Gastrocnemius medialis (tissue), 4 donors: Measurements from ENCODE around the gene PRR23E. TPM values are rescaled to one million over a fixed set of nuclear protein-coding genes. Genes with fewer than 3 reads are reported as not detected.

ENCODE experiments used
- ATAC-seq, 2 donors: fragments of 150-250 bp; one replicate each; pipeline ENCODE4 v1.9.1; 2016
- DNase-seq, 2 donors: peaks; one replicate each; pipeline ENCODE4 v3.0.0-alpha.2; 2019
- H3K27ac ChIP-seq, 4 donors: fragments of 200-600 bp; sonication (generic); 1 replicate in 1 of 4; 2 replicates in 3 of 4; pipeline ENCODE4 v1.5.1; 2016 to 2018; ENCODE audit warnings: mild to moderate bottlenecking in 2 of 4, moderate library complexity in 1 of 4
- H3K27me3 ChIP-seq, 3 donors: fragments of 200-600 bp; sonication (generic) in 2 of 3; 1 replicate in 1 of 3; 2 replicates in 2 of 3; pipeline versions ENCODE4 v1.5.1 to v1.6.0; 2016 to 2019; ENCODE audit warnings: mild to moderate bottlenecking in 1 of 3, moderate library complexity in 1 of 3
- H3K36me3 ChIP-seq, 2 donors: fragments of 200-600 bp; sonication (generic) in 1 of 2; one replicate each; pipeline ENCODE4 v1.5.1; 2017 to 2018
- H3K4me1 ChIP-seq, 2 donors: fragments of 200-600 bp; sonication (generic) in 1 of 2; one replicate each; pipeline ENCODE4 v1.5.1; 2016 to 2017; ENCODE audit warnings: mild to moderate bottlenecking in 2 of 2
- H3K4me3 ChIP-seq, 4 donors: fragments of 200-600 bp; sonication (generic) in 3 of 4; 1 replicate in 1 of 4; 2 replicates in 3 of 4; pipeline ENCODE4 v1.5.1; 2016 to 2019; ENCODE audit warnings: mild to moderate bottlenecking in 2 of 4
- H3K9me3 ChIP-seq, 3 donors: fragments of 200-600 bp; sonication (generic) in 2 of 3; 1 replicate in 1 of 3; 2 replicates in 2 of 3; pipeline ENCODE4 v1.5.1; 2016 to 2019
- POLR2A ChIP-seq, 2 donors: fragments of 450-650 bp; IDR thresholded peaks; one replicate each; pipeline ENCODE4 v1.6.1; 2017; ENCODE audit warnings: antibody characterized with exemption in 2 of 2, mild to moderate bottlenecking in 2 of 2, moderate library complexity in 2 of 2
- in situ Hi-C, 4 donors: fragments of 200-750 bp; cut with MboI; loops; one replicate each; pipeline versions ENCODE4 v1.15.0 to v1.8.0; 2017; ENCODE audit warnings: low sequenced_read_pairs in 4 of 4
- intact Hi-C: fragments of 100-400 bp; cut with DNase I; formaldehyde crosslinking; loops from one replicate; pipeline ENCODE4 v1.15.1; 2023; ENCODE audit warnings: low total_unique reads
- total RNA-seq, 4 donors: library from RNA; depleted of rRNA; stranded (reverse); fragments of >200 nt; gene quantifications; one replicate each; pipeline versions ENCODE4 v1.1.0 to v1.2.3, GENCODE V29; 2016
- TF ChIP-seq, protein P1 (sequence below), 5 experiments: fragments of 450-650 bp in 3 of 5; fragments of 200-600 bp in 2 of 5; sonication (generic) in 2 of 5; IDR thresholded peaks in 4 of 5; conservative IDR thresholded peaks in 1 of 5; 1 replicate in 4 of 5; 2 replicates in 1 of 5; pipeline ENCODE4 v1.5.1; 2016 to 2019; ENCODE audit warnings: antibody characterized with exemption in 5 of 5, mild to moderate bottlenecking in 3 of 5, moderate library complexity in 3 of 5

The PRR23E gene
- total RNA-seq, 4 donors from 2014 or later, result not detected

DNA sequence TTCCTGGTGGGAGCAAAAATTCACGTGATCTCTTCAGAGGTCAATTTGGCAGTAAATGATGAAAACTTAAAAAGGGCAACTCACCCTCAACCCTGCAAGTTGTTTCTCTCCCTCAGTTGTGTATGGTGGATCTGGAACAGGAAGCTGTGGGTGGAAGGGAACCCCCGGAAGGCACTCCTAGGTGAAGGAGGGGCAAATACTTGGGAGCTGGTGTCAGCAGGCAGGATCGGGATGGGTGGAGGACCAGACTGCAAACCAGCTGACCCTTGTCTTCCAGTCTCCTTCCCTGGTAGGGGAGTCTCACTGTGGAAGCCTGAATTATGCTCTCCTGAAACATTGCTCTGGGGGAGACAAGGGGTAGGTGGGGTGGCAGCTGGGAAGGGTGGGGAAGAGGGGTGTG lies 33.5 kb downstream of the PRR23E start:
- Histone ChIP-seq H3K4me3 (no peak overlapping the region), H3K36me3 (no peaks in the 10 kb centered on the region), H3K4me1 (no peaks in the 10 kb centered on the region), H3K27ac (no peak overlapping the region), H3K9me3 (no peaks in the 10 kb centered on the region), H3K27me3 (peaks cover 0 to 5% (median 4%) of the 10 kb centered on the region in 3 donors)
- in situ Hi-C loops (no loop called here), intact Hi-C loops (no loop called here)
- DNase-seq (no peak), ATAC-seq (no peak)
- TF ChIP-seq, protein P1, sequence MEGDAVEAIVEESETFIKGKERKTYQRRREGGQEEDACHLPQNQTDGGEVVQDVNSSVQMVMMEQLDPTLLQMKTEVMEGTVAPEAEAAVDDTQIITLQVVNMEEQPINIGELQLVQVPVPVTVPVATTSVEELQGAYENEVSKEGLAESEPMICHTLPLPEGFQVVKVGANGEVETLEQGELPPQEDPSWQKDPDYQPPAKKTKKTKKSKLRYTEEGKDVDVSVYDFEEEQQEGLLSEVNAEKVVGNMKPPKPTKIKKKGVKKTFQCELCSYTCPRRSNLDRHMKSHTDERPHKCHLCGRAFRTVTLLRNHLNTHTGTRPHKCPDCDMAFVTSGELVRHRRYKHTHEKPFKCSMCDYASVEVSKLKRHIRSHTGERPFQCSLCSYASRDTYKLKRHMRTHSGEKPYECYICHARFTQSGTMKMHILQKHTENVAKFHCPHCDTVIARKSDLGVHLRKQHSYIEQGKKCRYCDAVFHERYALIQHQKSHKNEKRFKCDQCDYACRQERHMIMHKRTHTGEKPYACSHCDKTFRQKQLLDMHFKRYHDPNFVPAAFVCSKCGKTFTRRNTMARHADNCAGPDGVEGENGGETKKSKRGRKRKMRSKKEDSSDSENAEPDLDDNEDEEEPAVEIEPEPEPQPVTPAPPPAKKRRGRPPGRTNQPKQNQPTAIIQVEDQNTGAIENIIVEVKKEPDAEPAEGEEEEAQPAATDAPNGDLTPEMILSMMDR (IDR thresholded peaks at IDR 0.05 in 4 of 5, conservative IDR thresholded peaks at IDR 0.05 in 1 of 5), result no peak
- no peak for TF ChIP-seq POLR2A (IDR thresholded peaks at IDR 0.05)

DNA sequence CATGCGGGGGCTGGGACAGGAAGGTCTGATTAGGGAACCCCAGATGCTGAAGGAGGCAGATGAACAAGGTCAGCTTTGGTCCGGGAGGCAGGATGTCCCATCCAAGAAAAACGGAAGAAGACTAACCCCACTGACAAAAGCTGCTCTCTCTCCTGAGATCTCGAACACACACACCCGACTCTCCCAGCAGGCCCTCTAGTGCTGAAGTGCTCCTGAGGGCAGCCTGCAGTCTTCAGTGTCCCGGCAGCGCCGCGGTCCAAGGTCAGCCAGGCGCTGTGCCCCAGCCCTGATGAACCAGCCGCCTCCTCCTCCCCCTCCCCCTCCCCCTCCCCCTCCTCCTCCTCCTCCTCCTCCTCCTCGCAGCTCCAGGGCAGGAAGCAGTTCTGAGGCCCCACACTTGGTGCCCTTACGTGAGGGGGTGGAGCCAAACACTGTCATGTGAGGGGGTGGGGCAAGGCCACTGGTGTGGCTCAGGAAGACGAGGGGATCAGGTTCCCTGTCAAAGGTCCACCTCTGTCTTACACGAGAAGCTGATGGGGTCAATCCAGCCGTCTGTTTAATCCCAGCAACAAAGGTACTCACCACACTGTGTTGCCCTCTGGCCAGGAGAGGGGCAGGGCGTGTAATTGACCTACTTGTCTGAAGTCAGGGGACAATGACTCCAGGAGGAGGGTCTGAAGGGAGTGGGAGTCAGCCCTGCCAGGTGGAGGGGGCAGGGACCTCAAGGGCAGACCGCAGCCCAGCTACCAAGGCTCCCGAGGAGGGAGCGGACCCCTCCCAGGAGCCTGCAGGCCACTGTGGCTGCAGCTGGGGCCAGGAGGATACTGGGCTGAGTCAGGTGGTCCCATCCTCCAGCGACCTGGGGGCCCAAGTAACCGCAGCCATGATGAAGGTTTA lies 34.3 kb downstream of the PRR23E start:
- Histone ChIP-seq H3K27ac (no peak overlapping the region), H3K4me3 (no peak overlapping the region), H3K27me3 (peaks cover 0 to 2% (median 0%) of the 10 kb centered on the region in 3 donors), H3K4me1 (no peaks in the 10 kb centered on the region), H3K36me3 (no peaks in the 10 kb centered on the region), H3K9me3 (no peaks in the 10 kb centered on the region)
- TF ChIP-seq POLR2A (IDR thresholded peaks at IDR 0.05), result no peak
- TF ChIP-seq, protein P1 (IDR thresholded peaks at IDR 0.05 in 4 of 5, conservative IDR thresholded peaks at IDR 0.05 in 1 of 5), result no peak
- DNase-seq, result peak in 1 of 2 donors; percentile 48
- no peak for ATAC-seq
- in situ Hi-C loops, result no loop called here
- intact Hi-C loops, result no loop called here

DNA sequence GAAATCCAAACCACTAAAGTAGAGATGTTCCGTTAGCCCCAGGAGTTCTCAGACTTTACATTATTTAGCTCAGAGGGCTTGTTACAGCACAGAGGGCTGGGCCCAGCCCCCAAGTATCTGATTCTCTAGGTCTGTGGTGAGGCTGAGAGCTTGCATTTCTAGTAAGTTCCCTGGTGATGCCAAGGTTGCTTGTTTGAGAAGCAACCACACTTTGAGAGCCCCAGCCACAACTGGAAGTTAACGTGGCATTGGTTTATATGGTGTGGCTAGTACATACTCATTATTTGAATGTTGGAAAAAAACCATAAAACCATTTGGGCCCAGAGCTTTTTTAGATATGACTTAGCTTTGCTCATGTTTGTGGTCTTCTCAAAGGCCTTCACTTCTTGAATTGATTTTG lies 35.9 kb downstream of the PRR23E start:
- ATAC-seq (no peak), DNase-seq (no peak)
- TF ChIP-seq POLR2A (IDR thresholded peaks at IDR 0.05), result no peak
- Histone ChIP-seq H3K27ac (no peak overlapping the region), H3K27me3 (no peaks in the 10 kb centered on the region), H3K4me1 (no peaks in the 10 kb centered on the region), H3K4me3 (no peak overlapping the region), H3K9me3 (no peaks in the 10 kb centered on the region), H3K36me3 (no peaks in the 10 kb centered on the region)
- intact Hi-C loops (no loop called here), in situ Hi-C loops (no loop called here)

DNA sequence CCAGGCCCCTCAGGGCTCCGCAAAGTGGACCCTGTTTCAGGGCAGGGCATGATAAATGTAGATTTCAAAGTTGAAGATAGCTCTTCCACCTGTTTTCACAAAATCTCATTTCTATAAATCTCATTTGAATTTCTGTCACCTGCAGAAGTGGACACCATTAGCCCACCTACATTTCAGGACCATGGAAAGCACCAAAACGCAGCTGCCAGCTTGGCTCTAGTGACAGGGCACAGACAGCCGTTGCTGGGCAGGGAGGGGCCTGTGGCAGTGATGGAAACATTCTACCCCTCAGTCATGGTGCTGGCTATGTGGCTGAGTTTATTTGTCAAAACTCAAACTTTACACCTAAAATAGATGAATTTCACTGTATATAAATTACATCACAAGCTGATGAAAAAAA lies 40.4 kb downstream of the PRR23E start:
- no peaks in the 10 kb centered on the region for H3K4me1 ChIP-seq
- H3K27me3 ChIP-seq, result no peaks in the 10 kb centered on the region
- DNase-seq, result no peak
- ATAC-seq, result no peak
- in situ Hi-C loops (no loop called here), intact Hi-C loops (no loop called here)
- no peak overlapping the region for H3K27ac ChIP-seq
- no peak overlapping the region for H3K4me3 ChIP-seq
- TF ChIP-seq, protein P1 (IDR thresholded peaks at IDR 0.05 in 4 of 5, conservative IDR thresholded peaks at IDR 0.05 in 1 of 5), result no peak
- H3K36me3 ChIP-seq, result no peaks in the 10 kb centered on the region
- no peaks in the 10 kb centered on the region for H3K9me3 ChIP-seq

DNA sequence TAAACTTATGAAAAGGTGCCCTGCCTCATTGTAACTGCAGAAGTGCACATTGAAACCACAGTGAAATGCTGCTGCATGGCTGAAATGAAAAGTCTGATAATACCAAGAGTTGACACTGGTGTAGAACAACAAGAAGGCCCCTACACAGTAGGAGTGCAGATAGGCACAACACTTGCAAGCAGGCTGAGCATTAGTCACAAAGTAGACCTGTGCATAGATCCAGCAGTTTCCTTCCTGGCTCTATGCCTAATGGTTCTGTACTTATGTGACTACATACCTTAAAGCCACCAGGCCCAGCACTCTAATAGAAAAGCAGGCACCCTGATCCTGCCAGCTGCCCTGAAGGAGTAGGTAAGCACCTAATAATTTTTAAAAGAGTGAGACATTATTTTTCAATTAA lies 41.8 kb downstream of the PRR23E start:
- Histone ChIP-seq H3K9me3 (no peaks in the 10 kb centered on the region), H3K27me3 (no peaks in the 10 kb centered on the region), H3K4me1 (no peaks in the 10 kb centered on the region), H3K36me3 (no peaks in the 10 kb centered on the region), H3K27ac (no peak overlapping the region), H3K4me3 (no peak overlapping the region)
- ATAC-seq (no peak), DNase-seq (no peak)
- no peak for TF ChIP-seq POLR2A (IDR thresholded peaks at IDR 0.05)
- TF ChIP-seq, protein P1 (IDR thresholded peaks at IDR 0.05 in 4 of 5, conservative IDR thresholded peaks at IDR 0.05 in 1 of 5), result no peak
- in situ Hi-C loops, result no loop called here
- intact Hi-C loops, result no loop called here
